Measurements from ENCODE around the gene USH1G.

USH1G gene

GRCh38 chr17:74892013-74892841 is 30.8 kb downstream of the USH1G start:
- no peak for DNase-seq (ENCODE audit: low read depth, low spot score)
- in situ Hi-C loops (cut with HindIII; ENCODE audit: low sequenced_read_pairs), result no loop called here
- H3K4me3 ChIP-seq (ENCODE audit: low read depth, low read length), result no peak overlapping the region
- TF ChIP-seq CTCF (IDR thresholded peaks at IDR 0.05; ENCODE audit: low read depth, low read length), result no peak

- no peak for TF ChIP-seq CTCF (IDR thresholded peaks at IDR 0.05; ENCODE audit: low read depth, low read length)
- no peak for DNase-seq (ENCODE audit: low read depth, low spot score)
- in situ Hi-C loops (cut with HindIII; ENCODE audit: low sequenced_read_pairs), result no loop called here
- H3K4me3 ChIP-seq (ENCODE audit: low read depth, low read length), result no peak overlapping the region
These were observed 32.5 kb downstream of the USH1G start for GRCh38 chr17:74890554-74890953.

DNA sequence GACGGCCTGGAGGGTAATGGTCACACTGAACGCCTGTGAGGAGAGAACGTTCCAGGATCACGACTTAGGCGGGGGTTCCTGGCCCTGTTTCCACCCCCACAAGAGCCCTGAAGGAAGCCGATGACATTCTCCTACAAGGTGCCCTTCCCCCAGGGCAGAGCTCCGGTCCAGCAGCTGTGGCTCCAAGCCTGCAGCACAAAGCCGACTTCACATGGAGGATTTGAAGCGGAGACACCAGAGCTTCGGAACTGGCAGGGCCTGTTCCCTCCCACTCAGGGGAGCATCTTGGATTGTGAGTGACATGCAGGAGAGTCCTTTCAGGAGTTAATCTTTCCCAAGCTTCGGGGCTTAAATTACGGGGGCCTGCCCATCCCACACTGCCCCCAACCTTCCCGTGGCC is 34.6 kb downstream of the USH1G start:
- in situ Hi-C loops (cut with HindIII; ENCODE audit: low sequenced_read_pairs), result no loop called here
- no peak overlapping the region for H3K4me3 ChIP-seq (ENCODE audit: low read depth, low read length)
- no peak for TF ChIP-seq CTCF (IDR thresholded peaks at IDR 0.05; ENCODE audit: low read depth, low read length)
- no peak for DNase-seq (ENCODE audit: low read depth, low spot score)

DNA sequence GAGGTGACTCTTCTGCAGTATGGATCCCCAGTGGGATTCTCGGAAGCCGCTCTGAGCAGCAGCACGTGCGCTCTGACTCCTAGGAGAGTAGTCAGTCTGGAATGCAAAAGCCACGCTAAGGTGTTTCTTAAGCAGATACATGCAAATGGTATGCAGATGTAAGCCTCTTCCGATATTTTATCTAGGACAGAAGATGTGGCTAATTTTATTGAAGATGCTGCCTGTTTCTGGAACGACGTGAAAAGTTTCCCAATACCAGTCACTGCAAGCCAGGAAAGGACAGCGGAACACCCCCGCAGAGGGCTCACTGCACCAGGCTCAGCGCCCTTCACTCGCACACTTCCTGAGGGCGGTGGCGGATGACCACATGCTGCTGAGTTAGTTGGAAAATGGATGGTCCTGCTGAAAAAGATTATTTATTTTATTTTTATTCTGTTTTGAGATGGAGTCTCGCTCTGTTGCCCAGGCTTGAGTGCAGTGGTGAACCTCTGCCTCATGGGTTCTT is 39.8 kb downstream of the USH1G start:
- no peak for TF ChIP-seq CTCF (IDR thresholded peaks at IDR 0.05; ENCODE audit: low read depth, low read length)

DNA sequence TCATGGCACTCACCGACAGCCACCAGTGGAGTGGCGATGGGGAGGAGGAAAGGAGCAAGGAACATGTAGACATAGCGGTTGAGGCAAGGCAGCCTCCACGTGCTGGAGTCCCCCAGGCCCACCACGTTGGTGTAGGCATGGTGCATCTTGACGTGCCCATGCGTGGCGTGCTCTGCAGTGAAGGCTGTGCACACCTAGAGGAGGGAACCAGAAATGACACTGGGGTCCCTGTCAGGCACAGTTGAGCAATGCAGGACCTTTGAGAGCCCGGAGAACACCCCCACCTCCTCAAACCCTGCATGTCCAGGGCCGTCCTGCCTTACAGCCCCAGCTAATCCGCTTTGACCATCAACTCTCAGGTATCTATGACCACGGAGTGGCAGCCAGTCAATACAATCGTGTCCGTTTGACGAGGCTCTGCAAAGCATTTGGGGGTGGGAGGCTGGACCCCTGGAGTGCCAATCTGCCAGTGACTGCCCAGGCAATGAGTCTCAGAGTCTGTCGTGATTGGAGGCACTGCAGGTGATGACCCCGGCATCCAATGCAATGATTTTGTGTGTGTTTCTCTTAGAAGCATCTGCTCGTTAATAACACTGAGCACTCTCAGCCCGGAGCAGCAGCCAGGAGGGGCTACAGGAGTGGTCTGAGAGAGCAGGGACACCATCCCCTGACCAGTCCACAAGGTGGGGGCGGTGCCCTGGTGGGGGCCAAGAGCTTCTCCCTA is 40.4 kb downstream of the USH1G start:
- no peak for TF ChIP-seq CTCF (IDR thresholded peaks at IDR 0.05; ENCODE audit: low read depth, low read length)
- no peak overlapping the region for H3K4me3 ChIP-seq (ENCODE audit: low read depth, low read length)
- DNase-seq (ENCODE audit: low read depth, low spot score), result no peak
- in situ Hi-C loops (cut with HindIII; ENCODE audit: low sequenced_read_pairs), result no loop called here

More for the DNA sequence above, 39.8 kb downstream of the USH1G start:
- in situ Hi-C loops (cut with HindIII; ENCODE audit: low sequenced_read_pairs), result no loop called here
- no peak overlapping the region for H3K4me3 ChIP-seq (ENCODE audit: low read depth, low read length)
- DNase-seq (ENCODE audit: low read depth, low spot score), result no peak

GRCh38 chr17:74881073-74881472 is 42.0 kb downstream of the USH1G start:
- no peak for TF ChIP-seq CTCF (IDR thresholded peaks at IDR 0.05; ENCODE audit: low read depth, low read length)
- H3K4me3 ChIP-seq (ENCODE audit: low read depth, low read length), result no peak overlapping the region
- DNase-seq (ENCODE audit: low read depth, low spot score), result no peak
- in situ Hi-C loops (cut with HindIII; ENCODE audit: low sequenced_read_pairs), result no loop called here
